Activated naive CD4-positive, alpha-beta T cell treated with anti-CD3 and anti-CD28 coated beads, Interleukin-2, amount 50 U/mL, for 72 hours (primary cell): ENCODE results near the gene ASXL1. TPM values are rescaled to one million over a fixed set of nuclear protein-coding genes. Genes with fewer than 3 reads are reported as not detected.

Experiments
- ATAC-seq, 2 donors: fragments of 150-1000 bp; cut with Tn5 transposase; 2 replicates each; pipeline ENCODE4 v1.10.0; 2021; ENCODE audit warnings: mild to moderate bottlenecking in 2 of 2, moderate library complexity in 2 of 2
- DNase-seq, 2 donors: peaks; one replicate each; pipeline ENCODE4 v3.0.0; 2021 to 2022; ENCODE audit warnings: low spot score in 2 of 2
- H3K27ac Mint-ChIP-seq, 2 donors: one replicate each; pipeline ENCODE4 v1.8.0; 2022; ENCODE audit warnings: mild to moderate bottlenecking in 2 of 2, mixed read lengths in 2 of 2
- H3K36me3 Mint-ChIP-seq, 2 donors: one replicate each; pipeline ENCODE4 v1.8.0; 2022; ENCODE audit warnings: mixed read lengths in 2 of 2
- H3K9me3 Mint-ChIP-seq, 2 donors: one replicate each; pipeline ENCODE4 v1.8.0; 2022; ENCODE audit warnings: mixed read lengths in 2 of 2
- total RNA-seq, 2 donors: library from RNA; stranded (reverse); gene quantifications; one replicate each; pipeline ENCODE4 v1.2.3, GENCODE V29; 2022

Gene ASXL1
- total RNA-seq, 2 donors from 2014 or later = 153 to 195 TPM

GRCh38 chr20:32481311-32482142 lies 123.4 kb downstream of the ASXL1 start:
- Mint-ChIP-seq H3K9me3 (no peaks in the 10 kb centered on the region), H3K27ac (no peak overlapping the region), H3K36me3 (no peaks in the 10 kb centered on the region)
- ATAC-seq = no peak
- DNase-seq = no peak

GRCh38 chr20:32482143-32482441 lies 124.0 kb downstream of the ASXL1 start:
- Mint-ChIP-seq H3K9me3 (no peaks in the 10 kb centered on the region), H3K36me3 (no peaks in the 10 kb centered on the region), H3K27ac (no peak overlapping the region)
- ATAC-seq = no peak
- DNase-seq = no peak

GRCh38 chr20:32482442-32483261 lies 124.5 kb downstream of the ASXL1 start:
- peak in 1 of 2 donors; percentile 64 for DNase-seq
- H3K27ac Mint-ChIP-seq = no peak overlapping the region
- H3K36me3 Mint-ChIP-seq = peaks cover 0 to 5% of the 10 kb centered on the region in 2 donors
- H3K9me3 Mint-ChIP-seq = no peaks in the 10 kb centered on the region
- ATAC-seq = peak; percentile 8 to 38

GRCh38 chr20:32483351-32484224 lies 125.5 kb downstream of the ASXL1 start:
- peak overlapping the region in 1 of 2 donors; percentile 29 for H3K27ac Mint-ChIP-seq
- peak; percentile 52 to 62 for ATAC-seq
- peak; percentile 58 to 75 for DNase-seq
- peaks cover 0 to 11% of the 10 kb centered on the region in 2 donors for H3K36me3 Mint-ChIP-seq
- H3K9me3 Mint-ChIP-seq = peaks cover 0 to 6% of the 10 kb centered on the region in 2 donors

- Mint-ChIP-seq H3K27ac (peak overlapping the region; percentile 67 to 90), H3K9me3 (peaks cover 0 to 9% of the 10 kb centered on the region in 2 donors), H3K36me3 (peaks cover 0 to 15% of the 10 kb centered on the region in 2 donors)
- ATAC-seq (peak; percentile 23 to 33), DNase-seq (no peak)
These were observed 126.3 kb downstream of the ASXL1 start for GRCh38 chr20:32484225-32484957.

- Mint-ChIP-seq H3K9me3 (peaks cover 0 to 9% of the 10 kb centered on the region in 2 donors), H3K27ac (peak overlapping the region; percentile 67 to 90)
These were observed 127.0 kb downstream of the ASXL1 start for GRCh38 chr20:32484958-32485769.

GRCh38 chr20:32485770-32486478 lies 127.8 kb downstream of the ASXL1 start:
- peaks cover 0 to 9% of the 10 kb centered on the region in 2 donors for H3K9me3 Mint-ChIP-seq
- ATAC-seq = no peak
- DNase-seq = peak in 1 of 2 donors; percentile 49
- peaks cover 0 to 15% of the 10 kb centered on the region in 2 donors for H3K36me3 Mint-ChIP-seq
- H3K27ac Mint-ChIP-seq = peak overlapping the region in 1 of 2 donors; percentile 67

More at GRCh38 chr20:32484958-32485769, 127.0 kb downstream of the ASXL1 start:
- ATAC-seq = peak; percentile 67 to 83
- DNase-seq = peak; percentile 72 to 75
- H3K36me3 Mint-ChIP-seq = peaks cover 0 to 15% of the 10 kb centered on the region in 2 donors

GRCh38 chr20:32487381-32487780 lies 129.2 kb downstream of the ASXL1 start:
- Mint-ChIP-seq H3K36me3 (peaks cover 0 to 15% of the 10 kb centered on the region in 2 donors), H3K27ac (no peak overlapping the region), H3K9me3 (peaks cover 0 to 9% of the 10 kb centered on the region in 2 donors)
- peak in 1 of 2 donors; percentile 21 for DNase-seq
- no peak for ATAC-seq

GRCh38 chr20:32488066-32488838 lies 130.1 kb downstream of the ASXL1 start:
- ATAC-seq = no peak
- peaks cover 0 to 15% of the 10 kb centered on the region in 2 donors for H3K36me3 Mint-ChIP-seq
- DNase-seq = peak in 1 of 2 donors; percentile 3
- no peak overlapping the region for H3K27ac Mint-ChIP-seq
- H3K9me3 Mint-ChIP-seq = peaks cover 0 to 9% of the 10 kb centered on the region in 2 donors

Other genes starting within 250 kb of the ASXL1 start
- gene TM9SF4, start 248.6 kb upstream of the ASXL1 start, total RNA-seq = 10 to 100 TPM; 41.0 to 45.4 TPM
- 10 to 100 TPM; 51.3 to 65.2 TPM for gene PLAGL2, start 150.6 kb upstream of the ASXL1 start, total RNA-seq
- 10 to 100 TPM; 18.7 to 39.7 TPM for gene POFUT1, start 150.5 kb upstream of the ASXL1 start, total RNA-seq
- gene KIF3B, start 80.7 kb upstream of the ASXL1 start, total RNA-seq = 10 to 100 TPM; 21.9 to 37.8 TPM
- 10 to 100 TPM; 21.2 to 30.7 TPM for gene NOL4L, start 227.0 kb downstream of the ASXL1 start, total RNA-seq